NOMO-1 (cell line): Measurements from ENCODE around the gene SPATA1.
A peak's percentile ranks its signal among the peaks of the same experiment; 100 is the strongest.
"Not testable (repeated sequence)": the region's sequence is repeated elsewhere in the genome, so short reads cannot be mapped to it uniquely, and the experiment has no call there.

ENCODE experiments used
- DNase-seq, 2 experiments: peaks; one replicate each; lab custom pipeline; 2025; ENCODE audit not compliant: unreplicated experiment in 2 of 2; lab: John Stamatoyannopoulos, UW

SPATA1 gene

GRCh38 chr1:84506002-84506728 is at the start of gene SPATA1, which contains the start of gene GNG5:
Gene SPATA1, plus strand, starts transcription at chr1:84506386. Its CDS starts 9,974 bp downstream, at chr1:84516360.
Gene GNG5, minus strand, starts transcription at chr1:84506581. Its CDS starts 490 bp downstream, at chr1:84506091.
- DNase-seq, result peak; percentile 94 to 97

- DNase-seq, result peak; percentile 8 to 24
Measured at GRCh38 chr1:84462118-84462517, 44.1 kb upstream of the SPATA1 start.

- no peak for DNase-seq
Measured at GRCh38 chr1:84467298-84467697, 38.9 kb upstream of the SPATA1 start.

- no peak for DNase-seq
Measured at GRCh38 chr1:84476225-84476624, 30.0 kb upstream of the SPATA1 start.

GRCh38 chr1:84478876-84479868 is 27.0 kb upstream of the SPATA1 start, which contains the start of gene RPF1:
Gene RPF1, plus strand, starts transcription at chr1:84479266. Its CDS starts 16 bp downstream, at chr1:84479282.
- peak; percentile 70 to 79 for DNase-seq

GRCh38 chr1:84479998-84480397 is 26.2 kb upstream of the SPATA1 start:
- no peak for DNase-seq

- DNase-seq, result no peak
Measured at GRCh38 chr1:84480650-84481049, 25.5 kb upstream of the SPATA1 start.

GRCh38 chr1:84481317-84481716 is 24.9 kb upstream of the SPATA1 start:
- DNase-seq, result no peak

GRCh38 chr1:84488107-84488506 is 18.1 kb upstream of the SPATA1 start:
- DNase-seq, result peak in 1 of 2 experiments; percentile 41

GRCh38 chr1:84489766-84490165 is 16.4 kb upstream of the SPATA1 start:
- no peak for DNase-seq

GRCh38 chr1:84492726-84493125 is 13.5 kb upstream of the SPATA1 start:
- DNase-seq, result no peak

- no peak for DNase-seq
Measured at GRCh38 chr1:84493747-84494146, 12.4 kb upstream of the SPATA1 start.

- no peak for DNase-seq
Measured at GRCh38 chr1:84496498-84496897, 9.7 kb upstream of the SPATA1 start.

- DNase-seq, result peak in 1 of 2 experiments; percentile 33
Measured at GRCh38 chr1:84497631-84498275, 8.4 kb upstream of the SPATA1 start.

- no peak for DNase-seq
Measured at GRCh38 chr1:84502927-84503326, 3.3 kb upstream of the SPATA1 start.

- DNase-seq, result no peak
Measured at GRCh38 chr1:84504580-84505492, 1.4 kb upstream of the SPATA1 start.

GRCh38 chr1:84505493-84506001 is 639 bp upstream of the SPATA1 start:
- peak; percentile 68 to 73 for DNase-seq

GRCh38 chr1:84506729-84507453 is 705 bp downstream of the SPATA1 start:
- DNase-seq, result peak in 1 of 2 experiments; percentile 51

GRCh38 chr1:84507887-84508286 is 1.7 kb downstream of the SPATA1 start:
- DNase-seq, result not testable (repeated sequence)
